PC-9 (cell line): ENCODE results near the gene STXBP5. TPM values are rescaled to one million over a fixed set of nuclear protein-coding genes. Genes with fewer than 3 reads are reported as not detected.

Experiments
- BruUV-seq: library from RNA; stranded (reverse); fragments of 400-500 nt; replicated peaks from 2 replicates; lab custom pipeline; 2021; lab: Mats Ljungman, UMichigan
- CTCF ChIA-PET: fragments of 300-600 bp; sonication (Branson Sonifier 250); formaldehyde crosslinking; loops from one replicate; lab custom pipeline; 2022; ENCODE audit warnings: antibody characterized with exemption; lab: Charles Lee
- POLR2A ChIA-PET: fragments of 300-600 bp; sonication (Branson Sonifier 250); formaldehyde crosslinking; loops from one replicate; lab custom pipeline; 2022; ENCODE audit warnings: antibody characterized with exemption; ENCODE audit not compliant: unreplicated experiment; lab: Charles Lee
- DNase-seq, 2 experiments: peaks; one replicate each; pipeline versions ENCODE4 v3.0.0 to v3.0.0-alpha.2; 2015 to 2022; ENCODE audit warnings: mixed read lengths in 1 of 2
- H2AFZ ChIP-seq: fragments of 200-600 bp; sonication (generic); 2 replicates; pipeline ENCODE4 v1.8.1; 2017; ENCODE audit warnings: antibody characterized with exemption
- H3F3A ChIP-seq: fragments of 200-600 bp; sonication (generic); 2 replicates; pipeline ENCODE4 v1.8.1; 2017; ENCODE audit warnings: antibody characterized with exemption, mild to moderate bottlenecking, low read depth; ENCODE audit not compliant: insufficient read depth
- H3K27ac ChIP-seq: fragments of 200-600 bp; sonication (generic); 2 replicates; pipeline ENCODE4 v1.6.1; 2016; ENCODE audit warnings: mixed run types
- H3K27me3 ChIP-seq: fragments of 200-600 bp; sonication (generic); 2 replicates; pipeline ENCODE4 v1.6.1; 2016; ENCODE audit warnings: low read depth, mixed run types; ENCODE audit not compliant: insufficient read depth
- H3K36me3 ChIP-seq: fragments of 200-600 bp; sonication (generic); 2 replicates; pipeline ENCODE4 v1.6.1; 2016; ENCODE audit warnings: low read depth, mixed run types
- H3K4me1 ChIP-seq: fragments of 200-600 bp; sonication (generic); replicated peaks from 2 replicates; pipeline ENCODE4 v1.6.1; 2016; ENCODE audit warnings: mixed run types; ENCODE audit not compliant: insufficient read depth
- H3K4me2 ChIP-seq: fragments of 200-600 bp; sonication (generic); 2 replicates; pipeline ENCODE4 v1.6.1; 2017; ENCODE audit warnings: mixed run types
- H3K4me3 ChIP-seq: fragments of 200-600 bp; sonication (generic); 2 replicates; pipeline ENCODE4 v1.6.1; 2016; ENCODE audit warnings: mixed run types
- H3K79me2 ChIP-seq: fragments of 200-600 bp; sonication (generic); 2 replicates; pipeline ENCODE4 v1.6.1; 2017; ENCODE audit warnings: low read depth, mixed run types
- H3K9me2 ChIP-seq: fragments of 200-600 bp; sonication (generic); 2 replicates; pipeline ENCODE4 v1.8.1; 2017; ENCODE audit warnings: mild to moderate bottlenecking; ENCODE audit not compliant: insufficient read depth
- H3K9me3 ChIP-seq: fragments of 200-600 bp; sonication (generic); 2 replicates; pipeline ENCODE4 v1.8.1; 2016; ENCODE audit warnings: low read depth; ENCODE audit not compliant: insufficient read depth
- H4K20me1 ChIP-seq: fragments of 200-600 bp; sonication (generic); 2 replicates; pipeline ENCODE4 v1.8.1; 2017; ENCODE audit not compliant: insufficient read depth
- CTCF ChIP-seq: fragments of 200-600 bp; sonication (generic); conservative IDR thresholded peaks from 2 replicates; pipeline ENCODE4 v1.6.1; 2017; ENCODE audit warnings: mixed run types, antibody characterized with exemption, mild to moderate bottlenecking, moderate library complexity
- EZH2 ChIP-seq: fragments of 200-600 bp; sonication (generic); IDR thresholded peaks from 2 replicates; pipeline ENCODE4 v1.8.0; 2017; ENCODE audit warnings: antibody characterized with exemption, low read depth
- intact Hi-C: fragments of 100-400 bp; cut with micrococcal nuclease; formaldehyde crosslinking; loops from one replicate; pipeline ENCODE4 v1.10.0; 2022; ENCODE audit not compliant: unreplicated experiment
- total RNA-seq: library from RNA; stranded (reverse); gene quantifications from 2 replicates; pipeline ENCODE4 v1.2.3, GENCODE V29; 2021

The STXBP5 gene
- total RNA-seq, 1 experiment from 2014 or later = 4.6 TPM

- H2AFZ ChIP-seq = no peak overlapping the region
- 0 out of 2 replicates have a peak, but pooled peaks cover 4% of the 10 kb centered on the region for H4K20me1 ChIP-seq
- BruUV-seq = no TSS peak
- no peaks in the 10 kb centered on the region for H3K27me3 ChIP-seq
- H3K36me3 ChIP-seq = peaks cover 9% of the 10 kb centered on the region; the same call in 1 of the 2 replicates
- ChIA-PET POLR2A (no interaction called here), CTCF (no interaction called here)
- H3K27ac ChIP-seq = no peak overlapping the region
- no peak for DNase-seq
- TF ChIP-seq EZH2 = no peak
- H3K9me3 ChIP-seq = no peaks in the 10 kb centered on the region
- 0 out of 2 replicates have a peak, but pooled peaks cover 3% of the 10 kb centered on the region for H3F3A ChIP-seq
- no peak overlapping the region for H3K4me2 ChIP-seq
- H3K9me2 ChIP-seq = no peaks in the 10 kb centered on the region
- intact Hi-C loops = no loop called here
- H3K4me3 ChIP-seq = no peak overlapping the region
- H3K79me2 ChIP-seq = no peaks in the 10 kb centered on the region; the same call in 1 of the 2 replicates
- no peaks in the 10 kb centered on the region for H3K4me1 ChIP-seq
Measured at GRCh38 chr6:147220345-147220744, 16.1 kb downstream of the STXBP5 start.

GRCh38 chr6:147221739-147222138 is 17.5 kb downstream of the STXBP5 start:
- no peak overlapping the region for H3K4me2 ChIP-seq
- H3K9me3 ChIP-seq = no peaks in the 10 kb centered on the region
- H3K79me2 ChIP-seq = no peaks in the 10 kb centered on the region; the same call in 1 of the 2 replicates
- no peaks in the 10 kb centered on the region for H3K4me1 ChIP-seq
- CTCF ChIA-PET = no interaction called here
- H3K4me3 ChIP-seq = no peak overlapping the region
- H2AFZ ChIP-seq = no peak overlapping the region
- no peaks in the 10 kb centered on the region for H3K27me3 ChIP-seq
- POLR2A ChIA-PET = no interaction called here
- no peak for DNase-seq
- peaks cover 9% of the 10 kb centered on the region; the same call in 1 of the 2 replicates for H3K36me3 ChIP-seq
- no TSS peak for BruUV-seq
- intact Hi-C loops = loop anchor here (1.0 kb wide), 1 partner anchor 319 kb away; no protein-coding TSS in a partner anchor
- 0 out of 2 replicates have a peak, but pooled peaks cover 3% of the 10 kb centered on the region for H3F3A ChIP-seq
- TF ChIP-seq EZH2 (no peak), CTCF (no peak)
- 0 out of 2 replicates have a peak, but pooled peaks cover 4% of the 10 kb centered on the region for H4K20me1 ChIP-seq
- H3K27ac ChIP-seq = no peak overlapping the region
- no peaks in the 10 kb centered on the region for H3K9me2 ChIP-seq

GRCh38 chr6:147222160-147222838 is 18.1 kb downstream of the STXBP5 start:
- no peaks in the 10 kb centered on the region for H3K4me1 ChIP-seq
- intact Hi-C loops = loop anchor here (1.0 kb wide), 1 partner anchor 320 kb away; no protein-coding TSS in a partner anchor
- POLR2A ChIA-PET = no interaction called here
- no peak overlapping the region for H3K4me2 ChIP-seq
- no peak overlapping the region for H2AFZ ChIP-seq
- no peaks in the 10 kb centered on the region for H3F3A ChIP-seq
- TF ChIP-seq EZH2 (no peak), CTCF (peak; percentile 63)
- BruUV-seq = no TSS peak
- 0 out of 2 replicates have a peak, but pooled peaks cover 4% of the 10 kb centered on the region for H4K20me1 ChIP-seq
- H3K27ac ChIP-seq = no peak overlapping the region
- H3K4me3 ChIP-seq = no peak overlapping the region
- H3K79me2 ChIP-seq = no peaks in the 10 kb centered on the region; the same call in 1 of the 2 replicates
- CTCF ChIA-PET = no interaction called here
- DNase-seq = no peak
- 0 out of 2 replicates have a peak, but pooled peaks cover 9% of the 10 kb centered on the region for H3K36me3 ChIP-seq
- H3K9me2 ChIP-seq = no peaks in the 10 kb centered on the region
- no peaks in the 10 kb centered on the region for H3K9me3 ChIP-seq
- H3K27me3 ChIP-seq = no peaks in the 10 kb centered on the region
